ENCODE measurements around the gene NEK7.

- no peak for TF ChIP-seq POLR2A (IDR thresholded peaks at IDR 0.05)
- TF ChIP-seq CTCF (IDR thresholded peaks at IDR 0.05 in 8 of 11, conservative IDR thresholded peaks at IDR 0.05 in 3 of 11), result no peak
Observed at GRCh38 chr1:198254948-198255347, 98.2 kb downstream of the NEK7 start.

All from spleen (tissue), 7 donors.